Urothelium cell line (cell line): ENCODE measurements around the gene KDM8.
"Not testable (repeated sequence)": the region's sequence is repeated elsewhere in the genome, so short reads cannot be mapped to it uniquely, and the experiment has no call there.

ENCODE experiments used
- DNase-seq: peaks from one replicate; pipeline ENCODE4 v3.0.0; 2011; ENCODE audit warnings: low spot score, mixed read lengths
- FAIRE-seq: peaks from 2 replicates; lab custom pipeline; 2011; peaks lifted over from hg19 to GRCh38; lab: Jason Lieb, UNC

KDM8 gene

GRCh38 chr16:27240948-27241531 is 37.7 kb downstream of the KDM8 start:
- DNase-seq = no peak
- no peak for FAIRE-seq

- DNase-seq (no peak), FAIRE-seq (no peak)
Observed at GRCh38 chr16:27241658-27242057, 38.3 kb downstream of the KDM8 start.

- no peak for FAIRE-seq
- DNase-seq = no peak
Observed at GRCh38 chr16:27242398-27242797, 39.1 kb downstream of the KDM8 start.

DNA sequence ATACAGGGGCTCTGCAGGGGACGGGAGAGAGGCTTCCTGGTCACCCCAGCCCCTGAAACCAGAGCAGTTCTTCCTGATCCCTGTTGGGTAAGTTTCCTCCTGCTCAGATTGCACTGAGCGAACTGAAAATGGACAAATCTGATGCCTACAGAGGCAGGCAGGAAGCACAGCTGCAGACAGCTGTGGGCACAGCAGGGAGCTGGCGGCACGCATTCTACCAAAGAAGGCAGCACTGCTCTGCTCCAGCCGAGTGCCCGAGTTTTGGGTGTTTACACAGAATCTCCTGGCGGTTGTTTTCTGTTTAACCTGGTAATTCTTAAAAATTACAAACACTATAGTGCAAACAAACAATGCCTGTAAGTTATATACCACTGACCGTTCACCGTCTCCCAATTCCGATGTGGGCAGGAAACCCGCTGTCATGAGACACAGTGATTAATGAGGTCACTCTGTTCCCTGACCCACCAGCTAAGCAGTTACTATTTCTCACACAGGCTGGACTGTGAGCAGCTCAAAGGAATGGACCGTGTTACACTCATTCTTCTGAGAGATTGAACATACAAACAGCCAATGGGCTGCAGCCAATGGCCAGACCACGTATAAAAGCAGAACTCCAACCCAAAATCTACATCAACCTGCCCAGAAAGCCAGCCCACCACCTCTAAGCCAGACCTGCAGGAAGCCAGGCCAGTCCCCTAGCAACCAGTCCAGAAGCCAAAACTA is 39.7 kb downstream of the KDM8 start:
- FAIRE-seq (no peak), DNase-seq (no peak)

- DNase-seq = no peak
- FAIRE-seq = no peak
Observed at GRCh38 chr16:27243725-27244362, 40.5 kb downstream of the KDM8 start.

- DNase-seq (no peak), FAIRE-seq (no peak)
Observed at GRCh38 chr16:27244363-27244755, 41.0 kb downstream of the KDM8 start.

DNA sequence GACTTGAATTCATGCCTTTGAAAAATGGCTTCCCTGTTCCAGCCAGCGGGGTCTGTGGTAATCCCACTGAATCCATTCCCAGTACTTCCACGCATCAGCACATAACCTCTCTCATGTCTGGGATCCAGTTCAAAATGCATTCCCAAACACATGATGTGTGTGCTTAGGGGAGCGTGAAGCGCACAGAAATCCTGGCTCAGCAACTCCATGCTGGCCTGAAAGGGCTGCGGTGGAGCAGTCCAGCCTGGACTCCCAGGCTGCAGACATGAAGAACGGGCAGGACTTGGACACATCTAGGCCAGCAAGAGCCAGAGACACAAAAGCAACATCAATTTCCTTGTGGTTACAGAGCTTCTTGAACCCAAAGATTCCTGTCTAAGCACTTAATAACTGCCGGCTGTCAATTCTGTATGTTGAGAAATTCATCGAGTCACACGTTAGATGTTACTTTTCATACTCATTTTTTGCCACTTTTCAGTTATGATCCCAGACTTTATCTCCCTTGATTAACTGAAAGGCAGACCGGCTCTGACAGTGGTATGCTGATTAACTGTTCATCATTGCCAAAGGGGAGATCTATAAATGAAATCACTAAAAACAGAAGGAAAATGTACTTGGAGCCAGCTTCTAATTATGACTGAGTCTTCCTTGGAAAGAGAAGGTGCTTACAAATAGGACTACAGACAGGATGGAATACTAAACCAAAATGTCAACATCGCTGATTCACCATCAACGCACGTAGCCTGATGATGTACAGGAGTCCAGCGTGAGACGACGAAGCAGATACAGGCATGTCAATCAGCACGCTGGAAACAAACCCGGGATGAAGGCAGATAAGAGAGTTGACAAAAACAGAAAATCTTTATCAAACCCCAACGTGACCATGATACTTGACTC is 42.2 kb downstream of the KDM8 start:
- no peak for DNase-seq
- FAIRE-seq = no peak

DNA sequence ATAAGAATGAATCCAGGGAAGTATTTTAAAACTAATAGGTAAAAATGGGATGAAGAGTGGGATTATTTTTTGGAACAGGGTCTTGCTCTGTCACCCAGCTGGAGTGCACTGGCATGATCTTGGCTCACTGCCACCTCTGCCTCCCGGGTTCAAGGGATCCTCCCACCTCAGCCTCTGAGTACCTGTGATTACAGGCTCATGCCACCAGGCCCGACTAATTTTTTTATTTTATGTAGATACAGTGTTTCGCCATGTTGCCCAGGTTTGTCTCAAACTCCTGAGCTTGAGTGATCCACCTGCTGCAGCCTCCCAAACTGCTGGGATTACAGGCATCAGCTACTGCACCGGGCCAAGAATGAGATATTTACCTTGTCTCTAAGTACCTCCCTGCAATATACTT is 43.1 kb downstream of the KDM8 start:
- DNase-seq (no peak), FAIRE-seq (no peak)

- not testable (repeated sequence) for FAIRE-seq, DNase-seq
Observed at GRCh38 chr16:27247076-27247475, 43.8 kb downstream of the KDM8 start.

DNA sequence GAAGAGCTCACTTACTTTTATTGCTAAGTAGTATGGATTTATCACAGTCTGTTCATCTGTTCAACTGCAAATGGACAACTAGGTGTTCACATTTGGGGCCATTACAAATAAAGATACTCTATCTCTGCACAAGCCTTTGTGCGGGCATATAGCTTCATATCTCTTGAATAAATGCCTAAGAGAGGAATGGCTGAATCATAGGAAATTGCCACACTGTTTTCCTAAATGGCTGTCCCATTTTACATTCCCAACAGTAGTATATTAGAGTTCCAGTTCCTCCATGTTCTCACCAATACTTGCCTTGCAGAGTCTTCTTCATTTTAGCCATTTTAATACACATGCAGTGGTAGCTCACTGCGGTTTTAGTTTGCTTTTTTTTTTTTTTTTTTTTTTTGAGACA is 44.7 kb downstream of the KDM8 start:
- DNase-seq (no peak), FAIRE-seq (no peak)

DNA sequence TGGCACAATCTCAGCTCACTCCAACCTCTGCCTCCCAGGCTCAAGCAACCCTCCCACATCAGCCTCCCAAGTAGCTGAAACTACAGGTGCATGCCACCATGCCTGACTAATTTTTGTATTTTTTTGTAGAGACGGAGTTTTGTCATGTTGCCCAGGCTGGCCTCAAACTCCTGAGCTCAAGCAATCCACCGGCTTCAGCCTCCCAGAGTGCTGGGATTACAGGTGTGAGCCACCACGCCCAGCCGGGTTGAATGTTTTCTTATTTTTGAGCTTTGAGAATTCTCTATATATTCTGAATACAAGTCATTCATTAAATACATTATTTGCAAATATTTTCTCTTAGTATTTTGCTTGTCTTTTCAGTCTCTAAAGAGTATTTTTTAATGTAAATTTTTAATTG is 45.6 kb downstream of the KDM8 start:
- not testable (repeated sequence) for DNase-seq, FAIRE-seq

DNA sequence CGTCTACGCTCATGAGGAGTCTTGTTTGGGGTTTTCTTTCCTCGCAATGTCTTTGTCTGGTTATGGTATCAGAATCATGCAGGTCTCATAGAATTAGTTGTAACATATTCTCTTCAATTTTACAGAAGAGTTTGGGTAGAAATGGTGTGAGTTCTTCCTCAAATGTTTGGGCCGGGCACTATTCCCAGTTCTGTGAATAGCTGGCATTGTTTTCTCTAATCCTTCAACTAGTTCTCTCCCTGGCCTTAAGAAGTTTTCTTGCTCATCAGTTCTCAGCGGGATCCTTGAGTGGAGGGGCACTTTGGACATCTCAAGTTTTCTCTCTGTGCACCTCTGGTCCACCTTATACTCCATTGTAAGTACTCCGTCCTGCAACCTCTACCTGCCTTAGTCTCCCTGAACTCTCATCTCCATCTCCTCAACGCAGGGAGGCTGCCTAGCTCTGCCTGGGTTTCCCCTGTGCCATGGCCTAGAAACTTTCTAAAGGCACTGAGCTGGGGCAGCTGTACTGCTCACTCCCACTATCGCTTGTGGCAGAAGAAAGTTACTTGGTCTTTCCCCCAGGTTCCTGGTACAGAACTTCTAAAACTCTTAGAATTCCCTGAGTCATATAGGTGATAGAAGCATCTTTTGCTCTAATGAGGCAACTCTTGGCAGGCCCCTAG is 48.3 kb downstream of the KDM8 start:
- no peak for DNase-seq
- FAIRE-seq = no peak

GRCh38 chr16:27252206-27252585 is 48.9 kb downstream of the KDM8 start:
- no peak for DNase-seq
- FAIRE-seq = no peak

- no peak for FAIRE-seq
- peak; percentile 79 for DNase-seq
Observed at GRCh38 chr16:27253526-27253930, 50.2 kb downstream of the KDM8 start.

DNA sequence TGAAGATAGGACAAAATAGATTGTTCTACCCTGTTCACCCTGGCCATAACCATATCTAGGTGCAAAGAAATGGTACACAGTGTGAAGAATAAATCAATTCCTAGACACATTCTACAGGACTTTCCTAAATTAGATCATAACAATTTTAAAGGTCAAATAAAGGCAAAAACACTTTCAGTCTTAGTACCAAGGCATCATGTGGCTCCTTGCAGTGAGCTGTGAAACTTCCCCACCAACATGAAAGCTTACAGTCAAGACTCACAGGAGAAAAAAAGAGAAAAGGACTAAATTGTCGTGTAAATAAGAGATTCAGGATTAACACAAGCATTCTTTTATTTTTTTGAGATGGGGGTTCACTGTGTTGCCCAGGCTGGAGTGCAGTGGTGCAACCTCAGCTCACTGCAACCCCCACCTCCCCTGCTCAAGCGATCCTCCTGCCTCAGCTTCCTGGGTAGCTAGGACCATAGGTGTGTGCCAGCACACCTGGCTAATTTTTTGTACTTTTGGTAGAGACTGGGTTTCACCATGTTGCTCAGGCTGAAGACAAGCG is 51.0 kb downstream of the KDM8 start:
- FAIRE-seq = no peak

GRCh38 chr16:27256861-27257260 is 53.5 kb downstream of the KDM8 start:
- DNase-seq = no peak
- no peak for FAIRE-seq

More for the DNA sequence above, 51.0 kb downstream of the KDM8 start:
- no peak for DNase-seq

- DNase-seq = no peak
- FAIRE-seq = no peak
Observed at GRCh38 chr16:27257271-27257670, 53.9 kb downstream of the KDM8 start.

DNA sequence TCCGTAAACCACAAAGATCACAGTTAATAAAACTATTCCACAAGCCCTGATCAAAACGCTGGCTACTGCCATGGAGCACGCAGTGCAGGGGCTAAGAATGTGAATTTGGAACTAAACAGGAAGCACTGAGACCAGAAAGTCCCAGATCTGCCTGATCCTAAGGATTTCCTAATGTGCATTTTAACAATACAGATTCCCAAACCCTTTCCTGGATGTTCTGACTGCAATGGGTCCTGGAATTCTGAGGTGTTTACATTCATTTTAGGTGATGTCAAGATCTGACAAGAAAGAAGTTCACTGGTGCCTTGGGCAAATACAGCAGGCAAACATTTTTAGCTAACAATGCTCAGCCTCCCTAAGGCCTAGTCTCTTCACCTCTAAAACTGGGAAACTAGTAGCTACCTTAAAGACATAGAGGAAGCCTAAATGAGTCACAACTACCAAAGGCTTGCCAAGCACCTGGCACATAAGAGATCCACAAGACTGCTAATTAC is 55.0 kb downstream of the KDM8 start:
- no peak for FAIRE-seq
- no peak for DNase-seq

GRCh38 chr16:27259710-27260109 is 56.4 kb downstream of the KDM8 start:
- DNase-seq = no peak

GRCh38 chr16:27262904-27263423 is 59.6 kb downstream of the KDM8 start:
- FAIRE-seq, DNase-seq: not testable (repeated sequence)

More at GRCh38 chr16:27259710-27260109, 56.4 kb downstream of the KDM8 start:
- no peak for FAIRE-seq
